OCI-LY3 (cell line): ENCODE results near the gene UNC80.

Experiments used
- EZH2phosphoT487 ChIP-seq: fragments of 200-600 bp; shearing (Covaris generic); IDR thresholded peaks from 2 replicates; pipeline ENCODE4 v1.6.1; 2018; ENCODE audit warnings: antibody characterized with exemption, mixed run types, low read depth
- TF ChIP-seq, protein P1 (sequence below): fragments of 200-600, 300-600 bp; sonication (generic); IDR thresholded peaks from 2 replicates; pipeline ENCODE4 v1.5.1; 2014; ENCODE audit warnings: antibody characterized with exemption, low read length, low read depth

DNA sequence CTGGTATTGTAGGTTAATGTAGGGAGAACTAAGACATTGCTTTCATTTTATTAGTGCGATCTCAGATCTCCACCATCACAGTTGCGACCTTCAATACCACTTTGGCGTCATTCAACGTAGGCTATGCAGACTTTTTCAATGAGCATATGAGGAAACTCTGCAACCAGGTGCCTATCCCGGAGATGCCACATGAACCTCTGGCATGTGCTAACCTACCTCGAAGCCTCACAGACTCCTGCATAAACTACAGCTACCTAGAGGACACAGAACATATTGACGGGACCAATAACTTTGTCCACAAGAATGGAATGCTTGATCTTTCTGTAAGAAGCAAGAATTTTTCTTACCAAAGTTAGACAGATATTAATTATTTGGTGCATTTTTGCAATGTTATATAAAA, 47.3 kb downstream of the UNC80 start:
- TF ChIP-seq, protein P1, sequence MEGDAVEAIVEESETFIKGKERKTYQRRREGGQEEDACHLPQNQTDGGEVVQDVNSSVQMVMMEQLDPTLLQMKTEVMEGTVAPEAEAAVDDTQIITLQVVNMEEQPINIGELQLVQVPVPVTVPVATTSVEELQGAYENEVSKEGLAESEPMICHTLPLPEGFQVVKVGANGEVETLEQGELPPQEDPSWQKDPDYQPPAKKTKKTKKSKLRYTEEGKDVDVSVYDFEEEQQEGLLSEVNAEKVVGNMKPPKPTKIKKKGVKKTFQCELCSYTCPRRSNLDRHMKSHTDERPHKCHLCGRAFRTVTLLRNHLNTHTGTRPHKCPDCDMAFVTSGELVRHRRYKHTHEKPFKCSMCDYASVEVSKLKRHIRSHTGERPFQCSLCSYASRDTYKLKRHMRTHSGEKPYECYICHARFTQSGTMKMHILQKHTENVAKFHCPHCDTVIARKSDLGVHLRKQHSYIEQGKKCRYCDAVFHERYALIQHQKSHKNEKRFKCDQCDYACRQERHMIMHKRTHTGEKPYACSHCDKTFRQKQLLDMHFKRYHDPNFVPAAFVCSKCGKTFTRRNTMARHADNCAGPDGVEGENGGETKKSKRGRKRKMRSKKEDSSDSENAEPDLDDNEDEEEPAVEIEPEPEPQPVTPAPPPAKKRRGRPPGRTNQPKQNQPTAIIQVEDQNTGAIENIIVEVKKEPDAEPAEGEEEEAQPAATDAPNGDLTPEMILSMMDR = no peak
- no peak for TF ChIP-seq EZH2phosphoT487
